Stimulated activated CD4-positive, alpha-beta T cell treated with anti-CD3 and anti-CD28 coated beads, Interleukin-12 subunit alpha, Interleukin-12 subunit beta, amount 100 ng/mL, for 48 hours (primary cell): ENCODE results near the gene ADGRL3.
"Not testable (repeated sequence)": the region's sequence is repeated elsewhere in the genome, so short reads cannot be mapped to it uniquely, and the experiment has no call there.

Source experiments
- DNase-seq, 3 donors: peaks; one replicate each; pipeline ENCODE4 v3.0.0-alpha.2; 2020; ENCODE audit warnings: low read depth in 2 of 3, low spot score in 1 of 3

ADGRL3 gene

DNA sequence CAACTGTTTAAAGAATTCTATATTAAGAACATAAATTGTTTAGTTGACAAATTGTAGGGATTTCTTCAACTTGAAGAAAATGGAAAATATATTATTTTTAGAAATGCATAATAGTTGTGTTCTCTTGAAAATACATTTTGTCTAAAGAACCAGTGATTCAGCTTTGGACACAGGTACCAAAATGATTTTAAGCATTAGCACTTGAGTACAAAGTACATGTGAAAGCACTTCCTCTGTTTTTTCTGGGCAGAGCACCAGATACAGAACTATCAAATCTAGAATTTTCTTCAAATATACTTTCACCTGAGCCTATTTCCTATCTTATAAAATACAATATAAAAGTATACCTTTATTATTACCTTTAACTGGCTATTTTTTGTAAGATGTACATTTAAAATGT, 539.8 kb downstream of the ADGRL3 start:
- no peak for DNase-seq

GRCh38 chr4:61740886-61741285, 540.8 kb downstream of the ADGRL3 start:
- no peak for DNase-seq

- DNase-seq, result no peak
Observed at GRCh38 chr4:61741327-61742096, 541.4 kb downstream of the ADGRL3 start.

DNA sequence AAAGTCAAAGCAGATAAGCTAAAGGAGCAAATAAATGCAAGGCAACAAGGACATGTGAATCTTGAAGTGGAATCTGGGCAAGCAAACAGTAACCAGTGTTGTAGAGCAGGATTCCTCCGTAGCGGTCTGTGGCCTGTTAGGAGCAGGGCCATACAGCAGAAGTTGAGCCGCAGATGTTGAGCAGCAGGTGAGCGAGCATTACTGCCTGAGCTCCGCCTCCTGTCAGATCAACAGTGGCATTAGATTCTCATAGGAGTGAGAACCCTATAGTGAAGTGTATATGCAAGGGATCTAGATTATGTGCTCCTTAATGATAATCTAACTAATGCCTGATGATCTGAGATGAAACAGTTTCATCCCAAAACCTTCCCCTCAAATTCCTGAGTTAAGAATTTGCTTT, 550.7 kb downstream of the ADGRL3 start:
- DNase-seq, result no peak

DNA sequence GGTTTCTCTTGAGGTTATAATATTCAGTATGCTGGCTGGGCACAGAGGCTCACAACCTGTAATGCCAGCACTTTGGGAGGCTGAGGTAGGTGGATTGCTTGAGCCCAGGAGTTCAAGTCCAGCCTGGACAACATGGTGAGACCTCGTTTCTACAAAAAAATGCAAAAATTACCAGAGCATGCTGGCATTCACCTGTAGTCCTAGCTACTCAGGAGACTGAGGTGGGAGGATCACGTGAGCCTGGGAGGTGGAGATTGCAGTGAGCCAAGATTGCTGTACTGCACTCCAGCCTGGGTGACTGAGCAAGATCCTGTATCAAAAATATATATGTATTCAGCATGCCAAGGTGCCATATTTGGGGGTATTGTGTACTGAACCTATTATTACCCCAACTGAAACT, 552.5 kb downstream of the ADGRL3 start:
- no peak for DNase-seq

- no peak for DNase-seq
Observed at GRCh38 chr4:61753739-61754138, 553.6 kb downstream of the ADGRL3 start.

DNA sequence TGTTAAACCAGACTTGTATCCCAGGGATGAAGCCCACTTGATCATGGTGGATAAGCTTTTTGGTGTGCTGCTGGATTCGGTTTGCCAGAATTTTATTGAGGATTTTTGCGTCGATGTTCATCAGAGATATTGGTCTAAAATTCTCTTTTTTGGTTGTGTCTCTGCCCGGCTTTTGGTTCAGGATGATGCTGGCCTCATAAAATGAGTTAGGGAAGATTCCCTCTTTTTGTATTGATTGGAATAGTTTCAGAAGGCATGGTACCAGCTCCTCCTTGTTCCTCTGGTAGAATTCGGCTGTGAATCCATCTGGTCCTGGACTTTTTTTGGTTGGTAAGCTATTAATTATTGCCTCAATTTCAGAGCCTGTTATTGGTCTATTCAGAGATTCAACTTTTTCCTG, 556.8 kb downstream of the ADGRL3 start:
- DNase-seq, result not testable (repeated sequence)

GRCh38 chr4:61757983-61758382, 557.9 kb downstream of the ADGRL3 start:
- not testable (repeated sequence) for DNase-seq

GRCh38 chr4:61758596-61758995, 558.5 kb downstream of the ADGRL3 start:
- DNase-seq, result not testable (repeated sequence)

GRCh38 chr4:61759245-61759644, 559.1 kb downstream of the ADGRL3 start:
- DNase-seq, result not testable (repeated sequence)

- not testable (repeated sequence) for DNase-seq
Observed at GRCh38 chr4:61759885-61760284, 559.8 kb downstream of the ADGRL3 start.

- no peak for DNase-seq
Observed at GRCh38 chr4:61760820-61761219, 560.7 kb downstream of the ADGRL3 start.

DNA sequence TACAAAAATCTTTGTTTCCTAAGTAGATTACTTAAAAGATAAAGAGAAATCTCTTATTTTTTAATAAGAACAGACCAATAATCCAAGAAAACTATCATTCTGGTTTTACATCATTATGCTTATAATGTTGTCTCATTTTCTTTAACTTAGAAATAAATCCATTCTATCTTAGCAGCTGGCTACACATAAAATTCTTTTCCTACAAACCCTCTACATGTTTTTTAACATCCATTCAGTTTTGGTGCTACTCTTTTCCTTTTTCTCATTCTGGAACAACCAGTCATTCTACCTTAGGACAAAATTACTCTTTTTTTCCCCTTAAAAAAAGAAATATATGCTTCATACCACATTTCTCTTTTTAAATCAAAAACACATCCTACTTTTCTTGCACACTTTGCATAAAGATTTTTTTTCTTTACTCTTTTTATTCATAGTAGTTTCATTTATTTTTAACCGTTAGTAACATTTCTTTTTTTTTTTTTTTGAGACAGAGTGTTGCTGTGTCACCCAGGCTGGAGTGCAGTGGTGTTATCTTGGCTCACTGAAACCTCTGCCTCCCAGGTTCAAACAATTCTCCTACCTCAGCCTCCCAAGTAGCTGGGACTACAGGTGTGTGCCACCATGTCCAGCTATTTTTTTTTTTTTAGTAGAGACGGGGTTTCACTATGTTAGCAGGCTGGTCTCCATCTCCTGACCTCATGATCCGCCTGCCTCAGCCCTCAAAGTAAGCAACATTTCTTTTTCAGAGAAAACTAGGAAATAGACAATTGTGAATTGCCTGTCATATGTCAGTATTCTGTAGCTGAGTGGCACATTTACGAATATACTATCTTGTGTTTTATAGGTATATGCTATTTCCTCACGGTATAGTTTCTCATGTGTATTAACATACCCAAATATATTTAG, 562.8 kb downstream of the ADGRL3 start:
- no peak for DNase-seq

DNA sequence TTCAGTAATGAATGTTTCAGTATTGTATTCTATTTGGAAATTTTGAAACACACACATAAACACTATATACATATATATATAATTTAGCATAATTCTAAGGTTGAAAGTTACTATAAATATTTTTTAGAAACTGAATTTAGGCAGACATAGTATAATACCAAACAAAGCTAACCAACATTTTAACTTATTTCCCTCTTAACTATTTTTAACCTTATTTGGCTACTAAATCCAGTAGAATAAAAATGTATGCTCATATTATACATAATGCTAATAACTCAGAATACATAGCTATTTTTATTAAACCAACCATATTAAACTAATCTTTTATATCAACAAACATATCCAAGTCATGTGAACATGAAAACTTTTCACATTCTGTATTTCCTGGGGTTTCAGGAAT, 563.6 kb downstream of the ADGRL3 start:
- no peak for DNase-seq

DNA sequence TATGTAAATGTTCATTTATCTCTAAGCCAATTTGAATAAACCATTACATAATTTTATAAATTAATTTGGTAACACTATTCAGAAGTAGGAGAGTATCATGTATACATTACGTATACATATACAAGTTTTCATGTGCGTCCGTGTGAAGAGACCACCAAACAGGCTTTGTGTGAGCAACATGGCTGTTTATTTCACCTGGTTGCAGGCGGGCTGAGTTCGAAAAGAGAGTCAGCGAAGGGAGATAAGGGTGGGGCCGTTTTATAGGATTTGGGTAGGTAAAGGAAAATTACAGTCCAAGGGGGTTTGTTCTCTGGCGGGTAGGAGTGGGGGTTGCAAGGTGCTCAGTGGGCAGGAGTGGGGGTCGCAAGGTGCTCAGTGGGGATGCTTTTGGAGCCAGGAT, 564.0 kb downstream of the ADGRL3 start:
- not testable (repeated sequence) for DNase-seq

GRCh38 chr4:61769444-61770167, 569.5 kb downstream of the ADGRL3 start:
- not testable (repeated sequence) for DNase-seq

DNA sequence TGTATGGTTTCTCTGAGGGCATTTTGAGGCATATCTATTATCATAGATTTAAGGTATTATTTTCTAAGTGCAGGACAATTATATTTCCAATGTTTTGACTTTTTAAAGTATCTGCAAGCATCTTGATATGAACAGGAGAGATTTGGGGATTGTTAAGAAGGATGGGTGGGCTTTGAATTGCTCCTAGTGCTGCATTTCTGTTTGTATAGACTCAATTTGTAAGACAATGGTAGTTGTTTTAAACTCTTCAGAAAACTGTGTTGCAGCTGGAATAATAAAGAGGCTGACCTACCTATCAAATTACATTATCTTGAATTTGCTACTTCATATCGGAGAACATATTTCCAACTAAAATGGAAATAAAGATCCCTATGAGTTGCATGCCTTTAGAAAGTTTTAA, 570.3 kb downstream of the ADGRL3 start:
- no peak for DNase-seq

DNA sequence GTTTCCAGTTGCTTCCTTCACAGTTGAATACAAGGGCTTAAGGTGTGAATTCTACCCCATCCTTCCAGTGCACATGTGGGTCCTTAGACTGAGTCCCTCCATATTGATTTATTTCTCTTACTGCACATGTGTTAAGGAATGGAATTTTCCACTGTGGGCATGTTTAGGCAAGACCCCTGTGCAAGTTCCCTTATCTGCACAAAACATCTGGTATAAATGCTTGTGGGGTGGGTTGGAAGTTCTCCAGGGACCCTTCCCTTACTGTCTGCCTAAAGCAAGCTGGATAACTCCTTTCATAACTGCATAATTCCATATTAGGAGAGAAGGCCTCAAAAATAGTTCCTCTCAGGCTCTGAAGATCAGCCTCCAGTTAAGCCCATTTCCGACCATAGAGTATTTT, 570.9 kb downstream of the ADGRL3 start:
- no peak for DNase-seq

- no peak for DNase-seq
Observed at GRCh38 chr4:61772126-61772525, 572.0 kb downstream of the ADGRL3 start.

GRCh38 chr4:61773655-61774245, 573.6 kb downstream of the ADGRL3 start:
- DNase-seq, result no peak

DNA sequence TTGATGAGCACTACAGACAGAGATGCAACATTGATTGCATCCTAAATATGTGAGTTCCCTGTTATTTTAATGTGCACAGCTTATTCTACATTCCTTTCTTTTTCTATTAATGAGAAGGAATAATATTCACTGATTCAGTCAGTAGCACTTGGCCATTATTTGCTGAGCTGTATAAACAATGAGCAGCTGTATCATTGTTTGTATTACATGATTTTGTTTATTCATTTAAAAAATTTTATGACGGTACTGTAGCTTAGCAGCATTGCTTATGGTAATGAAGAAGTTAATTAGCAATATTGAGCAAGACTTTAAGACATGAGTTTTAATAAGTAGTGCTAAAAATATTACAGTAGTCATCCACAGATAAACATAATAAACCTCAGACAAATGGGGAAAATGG, 582.0 kb downstream of the ADGRL3 start:
- no peak for DNase-seq
